Measurements from ENCODE around the gene ECI1.
"Not testable (repeated sequence)": the region's sequence is repeated elsewhere in the genome, so short reads cannot be mapped to it uniquely, and the experiment has no call there.

Gene ECI1

GRCh38 chr16:2278956-2279800, 27.8 kb upstream of the ECI1 start:
- no peak for DNase-seq

GRCh38 chr16:2278272-2278608, 26.9 kb upstream of the ECI1 start:
- DNase-seq, result no peak

GRCh38 chr16:2277466-2278271, 26.3 kb upstream of the ECI1 start:
- DNase-seq, result no peak

GRCh38 chr16:2276368-2277195, 25.2 kb upstream of the ECI1 start:
- no peak for DNase-seq

GRCh38 chr16:2275476-2276367, 24.3 kb upstream of the ECI1 start:
- DNase-seq, result no peak

- no peak for DNase-seq
Measured at GRCh38 chr16:2273931-2274330, 22.5 kb upstream of the ECI1 start.

GRCh38 chr16:2273484-2273883, 22.1 kb upstream of the ECI1 start:
- DNase-seq, result no peak

- DNase-seq, result no peak
Measured at GRCh38 chr16:2271848-2272461, 20.6 kb upstream of the ECI1 start.

- DNase-seq, result no peak
Measured at GRCh38 chr16:2270588-2271470, 19.4 kb upstream of the ECI1 start.

GRCh38 chr16:2270070-2270462, 18.7 kb upstream of the ECI1 start:
- no peak for DNase-seq

GRCh38 chr16:2267913-2268666, 16.7 kb upstream of the ECI1 start, which contains the start of gene RNPS1:
Gene RNPS1 (minus strand): TSS chr16:2268126. CDS start chr16:2264643, 3,483 bp downstream.
- DNase-seq, result peak; percentile 95

GRCh38 chr16:2267505-2267912, 16.1 kb upstream of the ECI1 start:
- peak; percentile 86 for DNase-seq

- not testable (repeated sequence) for DNase-seq
Measured at GRCh38 chr16:2266887-2267286, 15.5 kb upstream of the ECI1 start.

GRCh38 chr16:2263026-2263425, 11.6 kb upstream of the ECI1 start:
- not testable (repeated sequence) for DNase-seq

GRCh38 chr16:2260250-2260649, 8.9 kb upstream of the ECI1 start:
- DNase-seq, result no peak

- DNase-seq, result not testable (repeated sequence)
Measured at GRCh38 chr16:2258530-2258929, 7.1 kb upstream of the ECI1 start.

GRCh38 chr16:2257726-2258125, 6.3 kb upstream of the ECI1 start:
- no peak for DNase-seq

GRCh38 chr16:2256531-2257140, 5.2 kb upstream of the ECI1 start:
- DNase-seq, result no peak

- DNase-seq, result no peak
Measured at GRCh38 chr16:2253293-2253692, 1.9 kb upstream of the ECI1 start.

Data from DMS53 (cell line).